Cardiac fibroblast (primary cell): Measurements from ENCODE around the gene PLCL2.
A peak's percentile ranks its signal among the peaks of the same experiment; 100 is the strongest.

Experiments
- DNase-seq, 2 donors: peaks; one replicate each; pipeline versions ENCODE4 v3.0.0 to v3.0.0-alpha.2; 2010; ENCODE audit warnings: low read depth in 2 of 2
- H3K4me3 ChIP-seq, 2 donors: replicated peaks in 1 of 2; 1 replicate in 1 of 2; 2 replicates in 1 of 2; pipeline ENCODE4 v1.5.1; 2011; ENCODE audit warnings: low read depth in 2 of 2, low read length in 2 of 2, mild to moderate bottlenecking in 2 of 2, moderate library complexity in 1 of 2
- CTCF ChIP-seq: IDR thresholded peaks from one replicate; pipeline ENCODE4 v1.5.1; 2011; ENCODE audit warnings: low read depth, mild to moderate bottlenecking, low read length, inconsistent platforms

The PLCL2 gene

GRCh38 chr3:17028363-17028762 lies 143.6 kb downstream of the PLCL2 start:
- H3K4me3 ChIP-seq = no peak overlapping the region
- DNase-seq = no peak
- TF ChIP-seq CTCF = no peak

- H3K4me3 ChIP-seq = no peak overlapping the region
- DNase-seq = no peak
- TF ChIP-seq CTCF = no peak
Measured at GRCh38 chr3:17030438-17030837, 145.7 kb downstream of the PLCL2 start.

GRCh38 chr3:17030956-17031652 lies 146.3 kb downstream of the PLCL2 start:
- peak in 1 of 2 donors; percentile 13 for DNase-seq

GRCh38 chr3:17032407-17033034 lies 147.8 kb downstream of the PLCL2 start:
- peak; percentile 78 for TF ChIP-seq CTCF
- DNase-seq = peak; percentile 69
- H3K4me3 ChIP-seq = no peak overlapping the region

More at GRCh38 chr3:17030956-17031652, 146.3 kb downstream of the PLCL2 start:
- no peak for TF ChIP-seq CTCF
- no peak overlapping the region for H3K4me3 ChIP-seq

GRCh38 chr3:17033516-17034168 lies 148.9 kb downstream of the PLCL2 start:
- no peak overlapping the region for H3K4me3 ChIP-seq
- peak in 1 of 2 donors; percentile 20 for DNase-seq
- no peak for TF ChIP-seq CTCF

GRCh38 chr3:17035033-17035432 lies 150.3 kb downstream of the PLCL2 start:
- no peak overlapping the region for H3K4me3 ChIP-seq
- TF ChIP-seq CTCF = no peak
- DNase-seq = no peak
